ENCODE measurements around the gene CPA5. TPM values are rescaled to one million over a fixed set of nuclear protein-coding genes. Genes with fewer than 3 reads are reported as not detected.

The CPA5 gene
- total and polyA plus RNA-seq, 10 of the 15 experiments (the other 5 are each of a cell fraction or from before 2014, with no cell fraction given): 0.06 to 0.52 (median 0.29) TPM; not detected in 2

DNA sequence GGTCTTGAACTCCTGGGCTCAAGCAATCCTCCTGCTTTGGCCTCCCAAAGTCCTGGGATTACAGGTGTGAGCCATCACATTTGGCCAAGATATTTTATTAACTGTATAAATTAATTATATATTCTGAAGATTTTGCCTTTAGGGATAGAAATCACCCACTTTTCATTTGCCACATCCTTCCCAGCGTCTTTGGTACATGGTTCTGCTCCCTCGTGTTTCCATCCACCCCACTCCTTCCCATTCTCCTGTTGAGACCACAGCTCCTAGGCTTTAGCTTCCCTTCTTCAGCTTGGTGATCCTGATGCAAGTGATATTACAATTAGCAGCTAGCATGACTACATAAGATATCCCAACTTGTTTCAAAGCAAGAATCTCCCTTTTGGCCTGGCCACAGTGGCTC lies 44.1 kb downstream of the CPA5 start:
- ChIA-PET CTCF (no interaction called here), SMC1A (ENCODE audit: uncharacterized antibody, unreplicated experiment) (no interaction called here), RAD21 (ENCODE audit: unreplicated experiment) (no interaction called here), POLR2A (interaction anchor here (0.7 kb wide), 1 partner anchor 1152 kb away, joined by 3 read pairs; no protein-coding TSS in a partner anchor)
- Histone ChIP-seq H3K4me1 (ENCODE audit: control insufficient read depth, insufficient read depth, low read length) (peaks cover 4% of the 10 kb centered on the region; the same call in 1 of the 2 replicates), H3K36me3 (ENCODE audit: control insufficient read depth in 2 of 2, insufficient read depth in 2 of 2, low read length in 1 of 2) (no peaks in the 10 kb centered on the region), H3K79me2 (ENCODE audit: control insufficient read depth, insufficient read depth, low read length) (no peaks in the 10 kb centered on the region), H2AFZ (ENCODE audit: control insufficient read depth, low read depth, low read length) (no peak overlapping the region), H4K20me1 (ENCODE audit: control insufficient read depth, insufficient read depth) (no peaks in the 10 kb centered on the region), H3K27me3 (replicated peaks in 1 of 2; ENCODE audit: control insufficient read depth in 2 of 2, insufficient read depth in 2 of 2, low read length in 1 of 2) (no peaks in the 10 kb centered on the region), H3K4me2 (ENCODE audit: control insufficient read depth, insufficient read depth) (no peak overlapping the region), H3K9me3 (replicated peaks; ENCODE audit: control insufficient read depth, insufficient read depth, low read length) (no peaks in the 10 kb centered on the region; the same call in 2 of the 3 replicates), H3K4me3 (no peak overlapping the region), H3K27ac (ENCODE audit: control insufficient read depth, insufficient read depth) (no peak overlapping the region), H3K9ac (ENCODE audit: control insufficient read depth, insufficient read depth, low read length) (no peak overlapping the region)
- whole genome bisulfite sequencing (ENCODE audit: insufficient coverage, insufficient replicate concordance, low lambda C conversion rate, missing lambda C conversion rate): 44% methylated on average over 2 of the region's 2 CpGs
- TF ChIP-seq, protein P1, sequence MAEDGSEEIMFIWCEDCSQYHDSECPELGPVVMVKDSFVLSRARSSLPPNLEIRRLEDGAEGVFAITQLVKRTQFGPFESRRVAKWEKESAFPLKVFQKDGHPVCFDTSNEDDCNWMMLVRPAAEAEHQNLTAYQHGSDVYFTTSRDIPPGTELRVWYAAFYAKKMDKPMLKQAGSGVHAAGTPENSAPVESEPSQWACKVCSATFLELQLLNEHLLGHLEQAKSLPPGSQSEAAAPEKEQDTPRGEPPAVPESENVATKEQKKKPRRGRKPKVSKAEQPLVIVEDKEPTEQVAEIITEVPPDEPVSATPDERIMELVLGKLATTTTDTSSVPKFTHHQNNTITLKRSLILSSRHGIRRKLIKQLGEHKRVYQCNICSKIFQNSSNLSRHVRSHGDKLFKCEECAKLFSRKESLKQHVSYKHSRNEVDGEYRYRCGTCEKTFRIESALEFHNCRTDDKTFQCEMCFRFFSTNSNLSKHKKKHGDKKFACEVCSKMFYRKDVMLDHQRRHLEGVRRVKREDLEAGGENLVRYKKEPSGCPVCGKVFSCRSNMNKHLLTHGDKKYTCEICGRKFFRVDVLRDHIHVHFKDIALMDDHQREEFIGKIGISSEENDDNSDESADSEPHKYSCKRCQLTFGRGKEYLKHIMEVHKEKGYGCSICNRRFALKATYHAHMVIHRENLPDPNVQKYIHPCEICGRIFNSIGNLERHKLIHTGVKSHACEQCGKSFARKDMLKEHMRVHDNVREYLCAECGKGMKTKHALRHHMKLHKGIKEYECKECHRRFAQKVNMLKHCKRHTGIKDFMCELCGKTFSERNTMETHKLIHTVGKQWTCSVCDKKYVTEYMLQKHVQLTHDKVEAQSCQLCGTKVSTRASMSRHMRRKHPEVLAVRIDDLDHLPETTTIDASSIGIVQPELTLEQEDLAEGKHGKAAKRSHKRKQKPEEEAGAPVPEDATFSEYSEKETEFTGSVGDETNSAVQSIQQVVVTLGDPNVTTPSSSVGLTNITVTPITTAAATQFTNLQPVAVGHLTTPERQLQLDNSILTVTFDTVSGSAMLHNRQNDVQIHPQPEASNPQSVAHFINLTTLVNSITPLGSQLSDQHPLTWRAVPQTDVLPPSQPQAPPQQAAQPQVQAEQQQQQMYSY (CRISPR knock-in tag; IDR thresholded peaks at IDR 0.05): no peak
- TF ChIP-seq, protein P2, sequence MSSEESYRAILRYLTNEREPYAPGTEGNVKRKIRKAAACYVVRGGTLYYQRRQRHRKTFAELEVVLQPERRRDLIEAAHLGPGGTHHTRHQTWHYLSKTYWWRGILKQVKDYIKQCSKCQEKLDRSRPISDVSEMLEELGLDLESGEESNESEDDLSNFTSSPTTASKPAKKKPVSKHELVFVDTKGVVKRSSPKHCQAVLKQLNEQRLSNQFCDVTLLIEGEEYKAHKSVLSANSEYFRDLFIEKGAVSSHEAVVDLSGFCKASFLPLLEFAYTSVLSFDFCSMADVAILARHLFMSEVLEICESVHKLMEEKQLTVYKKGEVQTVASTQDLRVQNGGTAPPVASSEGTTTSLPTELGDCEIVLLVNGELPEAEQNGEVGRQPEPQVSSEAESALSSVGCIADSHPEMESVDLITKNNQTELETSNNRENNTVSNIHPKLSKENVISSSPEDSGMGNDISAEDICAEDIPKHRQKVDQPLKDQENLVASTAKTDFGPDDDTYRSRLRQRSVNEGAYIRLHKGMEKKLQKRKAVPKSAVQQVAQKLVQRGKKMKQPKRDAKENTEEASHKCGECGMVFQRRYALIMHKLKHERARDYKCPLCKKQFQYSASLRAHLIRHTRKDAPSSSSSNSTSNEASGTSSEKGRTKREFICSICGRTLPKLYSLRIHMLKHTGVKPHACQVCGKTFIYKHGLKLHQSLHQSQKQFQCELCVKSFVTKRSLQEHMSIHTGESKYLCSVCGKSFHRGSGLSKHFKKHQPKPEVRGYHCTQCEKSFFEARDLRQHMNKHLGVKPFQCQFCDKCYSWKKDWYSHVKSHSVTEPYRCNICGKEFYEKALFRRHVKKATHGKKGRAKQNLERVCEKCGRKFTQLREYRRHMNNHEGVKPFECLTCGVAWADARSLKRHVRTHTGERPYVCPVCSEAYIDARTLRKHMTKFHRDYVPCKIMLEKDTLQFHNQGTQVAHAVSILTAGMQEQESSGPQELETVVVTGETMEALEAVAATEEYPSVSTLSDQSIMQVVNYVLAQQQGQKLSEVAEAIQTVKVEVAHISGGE (CRISPR knock-in tag; IDR thresholded peaks at IDR 0.05): no peak
- no peak for TF ChIP-seq IRF4 (IDR thresholded peaks at IDR 0.05; ENCODE audit: low read depth, low read length)
- TF ChIP-seq NR2C1 (IDR thresholded peaks at IDR 0.05): no peak
- TF ChIP-seq, protein P3, sequence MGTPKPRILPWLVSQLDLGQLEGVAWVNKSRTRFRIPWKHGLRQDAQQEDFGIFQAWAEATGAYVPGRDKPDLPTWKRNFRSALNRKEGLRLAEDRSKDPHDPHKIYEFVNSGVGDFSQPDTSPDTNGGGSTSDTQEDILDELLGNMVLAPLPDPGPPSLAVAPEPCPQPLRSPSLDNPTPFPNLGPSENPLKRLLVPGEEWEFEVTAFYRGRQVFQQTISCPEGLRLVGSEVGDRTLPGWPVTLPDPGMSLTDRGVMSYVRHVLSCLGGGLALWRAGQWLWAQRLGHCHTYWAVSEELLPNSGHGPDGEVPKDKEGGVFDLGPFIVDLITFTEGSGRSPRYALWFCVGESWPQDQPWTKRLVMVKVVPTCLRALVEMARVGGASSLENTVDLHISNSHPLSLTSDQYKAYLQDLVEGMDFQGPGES (IDR thresholded peaks at IDR 0.05): no peak
- TF ChIP-seq MTA2 (IDR thresholded peaks at IDR 0.05; ENCODE audit: low read depth): no peak
- no peak for TF ChIP-seq BHLHE40 (IDR thresholded peaks at IDR 0.05; ENCODE audit: borderline replicate concordance in 1 of 2, low read depth in 2 of 2, low read length in 1 of 2)
- no peak for TF ChIP-seq TAF1 (IDR thresholded peaks at IDR 0.05; ENCODE audit: borderline replicate concordance, low read depth, low read length)
- TF ChIP-seq, protein P4, sequence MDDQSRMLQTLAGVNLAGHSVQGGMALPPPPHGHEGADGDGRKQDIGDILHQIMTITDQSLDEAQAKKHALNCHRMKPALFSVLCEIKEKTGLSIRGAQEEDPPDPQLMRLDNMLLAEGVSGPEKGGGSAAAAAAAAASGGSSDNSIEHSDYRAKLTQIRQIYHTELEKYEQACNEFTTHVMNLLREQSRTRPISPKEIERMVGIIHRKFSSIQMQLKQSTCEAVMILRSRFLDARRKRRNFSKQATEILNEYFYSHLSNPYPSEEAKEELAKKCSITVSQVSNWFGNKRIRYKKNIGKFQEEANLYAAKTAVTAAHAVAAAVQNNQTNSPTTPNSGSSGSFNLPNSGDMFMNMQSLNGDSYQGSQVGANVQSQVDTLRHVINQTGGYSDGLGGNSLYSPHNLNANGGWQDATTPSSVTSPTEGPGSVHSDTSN (IDR thresholded peaks at IDR 0.05; ENCODE audit: insufficient replicate concordance, low read depth, low read length): no peak
- no peak for TF ChIP-seq TBL1XR1 (IDR thresholded peaks at IDR 0.05; ENCODE audit: low read depth, low read length)
- TF ChIP-seq ZZZ3 (IDR thresholded peaks at IDR 0.05; ENCODE audit: control insufficient read depth, insufficient read length, low read depth): no peak
- no peak for TF ChIP-seq CEBPB (IDR thresholded peaks at IDR 0.05; ENCODE audit: borderline replicate concordance in 1 of 2, low read depth in 2 of 2, low read length in 2 of 2)
- TF ChIP-seq POLR2A (IDR thresholded peaks at IDR 0.05; ENCODE audit: low read depth, low read length): no peak
- TF ChIP-seq SPI1 (IDR thresholded peaks at IDR 0.05; ENCODE audit: borderline replicate concordance, insufficient read depth, low read depth, low read length): no peak
- TF ChIP-seq ETV6 (conservative IDR thresholded peaks at IDR 0.05 in 1 of 2, IDR thresholded peaks at IDR 0.05 in 1 of 2; ENCODE audit: borderline replicate concordance in 1 of 2, low read depth in 1 of 2): no peak
- ATAC-seq (no peak), DNase-seq (ENCODE audit: low read depth, low spot score) (no peak), FAIRE-seq (no peak)
- intact Hi-C loops (cut with micrococcal nuclease; ENCODE audit: unreplicated experiment): no loop called here
- in situ Hi-C loops (cut with MboI): no loop called here
- no TSS peak for BruUV-seq (replicated peaks)

Measured in GM12878 (cell line).